Brain pericyte (primary cell): ENCODE results near the gene SLC25A4.
"Not testable (repeated sequence)": the region's sequence is repeated elsewhere in the genome, so short reads cannot be mapped to it uniquely, and the experiment has no call there.

Experiments used
- DNase-seq: peaks from one replicate; pipeline ENCODE4 v3.0.0-alpha.2; 2012; ENCODE audit warnings: low read depth, low spot score

The SLC25A4 gene

GRCh38 chr4:185142912-185143600, at the start of gene SLC25A4:
Gene SLC25A4 (plus strand): TSS chr4:185143266. CDS start chr4:185143373, 107 bp downstream.
- no peak for DNase-seq

GRCh38 chr4:185093603-185094002, 49.5 kb upstream of the SLC25A4 start:
- no peak for DNase-seq

GRCh38 chr4:185096032-185096653, 46.9 kb upstream of the SLC25A4 start:
- no peak for DNase-seq

- DNase-seq: no peak
Observed at GRCh38 chr4:185098474-185098873, 44.6 kb upstream of the SLC25A4 start.

- no peak for DNase-seq
Observed at GRCh38 chr4:185099024-185099682, 43.9 kb upstream of the SLC25A4 start.

- DNase-seq: no peak
Observed at GRCh38 chr4:185099940-185100339, 43.1 kb upstream of the SLC25A4 start.

- no peak for DNase-seq
Observed at GRCh38 chr4:185100423-185100822, 42.6 kb upstream of the SLC25A4 start.

- no peak for DNase-seq
Observed at GRCh38 chr4:185101354-185101890, 41.6 kb upstream of the SLC25A4 start.

GRCh38 chr4:185104733-185105132, 38.3 kb upstream of the SLC25A4 start:
- DNase-seq: no peak

GRCh38 chr4:185106353-185106752, 36.7 kb upstream of the SLC25A4 start:
- DNase-seq: no peak

GRCh38 chr4:185107574-185107973, 35.5 kb upstream of the SLC25A4 start:
- not testable (repeated sequence) for DNase-seq

- DNase-seq: no peak
Observed at GRCh38 chr4:185108185-185108584, 34.9 kb upstream of the SLC25A4 start.

GRCh38 chr4:185108669-185109068, 34.4 kb upstream of the SLC25A4 start:
- DNase-seq: no peak

- no peak for DNase-seq
Observed at GRCh38 chr4:185109736-185110135, 33.3 kb upstream of the SLC25A4 start.

- no peak for DNase-seq
Observed at GRCh38 chr4:185110375-185110823, 32.7 kb upstream of the SLC25A4 start.

GRCh38 chr4:185112104-185112503, 31.0 kb upstream of the SLC25A4 start:
- peak; percentile 80 for DNase-seq

GRCh38 chr4:185113340-185113739, 29.7 kb upstream of the SLC25A4 start:
- DNase-seq: no peak

GRCh38 chr4:185115827-185116232, 27.2 kb upstream of the SLC25A4 start:
- peak; percentile 40 for DNase-seq

- no peak for DNase-seq
Observed at GRCh38 chr4:185117300-185117934, 25.6 kb upstream of the SLC25A4 start.

GRCh38 chr4:185118876-185119275, 24.2 kb upstream of the SLC25A4 start:
- DNase-seq: no peak

- DNase-seq: not testable (repeated sequence)
Observed at GRCh38 chr4:185119467-185119866, 23.6 kb upstream of the SLC25A4 start.
